K562 (cell line): Measurements from ENCODE around the gene SCLY. TPM values are rescaled to one million over a fixed set of nuclear protein-coding genes. Genes with fewer than 3 reads are reported as not detected.

Experiments
- ATAC-seq: fragments of 200-7000 bp; cut with Tn5 transposase; 3 replicates; pipeline ENCODE4 v1.9.1; 2020; ENCODE audit warnings: moderate library complexity
- BruUV-seq: library from RNA; stranded (reverse); fragments of 400-500 nt; replicated peaks from 2 replicates; lab custom pipeline; 2021; lab: Mats Ljungman, UMichigan
- CTCF ChIA-PET: fragments of 300-600 bp; formaldehyde crosslinking; extraction: SDS; loops from one replicate; lab custom pipeline; 2021; ENCODE audit warnings: low intra/inter-chr PET ratio; lab: Yijun Ruan, JAX
- POLR2A ChIA-PET: fragments of 300-600, 350-650 bp; sonication (Branson Sonifier 250); formaldehyde crosslinking; extraction: SDS; loops from one replicate; lab custom pipeline; 2021; ENCODE audit warnings: antibody characterized with exemption, inconsistent platforms; lab: Yijun Ruan, JAX
- DNase-seq, 4 experiments: peaks; one replicate each; pipeline versions ENCODE4 v3.0.0 to v3.0.0-alpha.2; 2011 to 2018; ENCODE audit warnings: low spot score in 3 of 4, mixed read lengths in 3 of 4; ENCODE audit errors: extremely low read depth in 1 of 4
- FAIRE-seq: peaks from 2 replicates; lab custom pipeline; 2011; peaks lifted over from hg19 to GRCh38; lab: Jason Lieb, UNC
- H2AFZ ChIP-seq: 2 replicates; pipeline ENCODE4 v1.6.0; 2011; ENCODE audit warnings: low read depth, low read length, control low read depth, inconsistent platforms
- H3K27ac ChIP-seq: fragments of 200-600 bp; 3 replicates; pipeline ENCODE4 v1.8.0; 2011; ENCODE audit warnings: low read depth, mild to moderate bottlenecking, control low read depth, inconsistent platforms, low read length, moderate library complexity, mixed read lengths; ENCODE audit errors: extremely low read depth
- H3K27me3 ChIP-seq, 2 experiments: fragments of 300-600 bp in 1 of 2; 2 replicates in 1 of 2; 3 replicates in 1 of 2; pipeline versions ENCODE4 v1.6.0 to v1.8.0; 2011; ENCODE audit warnings: inconsistent platforms in 2 of 2, low read length in 2 of 2, mild to moderate bottlenecking in 1 of 2, mixed read lengths in 1 of 2, moderate library complexity in 1 of 2; ENCODE audit not compliant: control insufficient read depth in 2 of 2, insufficient read depth in 2 of 2
- H3K36me3 ChIP-seq: fragments of 300-600 bp; 3 replicates; pipeline ENCODE4 v1.8.0; 2011; ENCODE audit warnings: mild to moderate bottlenecking, low read length, inconsistent platforms; ENCODE audit not compliant: control insufficient read depth, insufficient read depth
- H3K4me1 ChIP-seq, 2 experiments: fragments of 200-600 bp in 1 of 2; replicated peaks in 1 of 2; 2 replicates in 1 of 2; 3 replicates in 1 of 2; pipeline versions ENCODE4 v1.5.1 to v1.8.0; 2011; ENCODE audit warnings: inconsistent platforms in 2 of 2, low read length in 2 of 2, mild to moderate bottlenecking in 1 of 2, mixed read lengths in 1 of 2, moderate library complexity in 1 of 2; ENCODE audit not compliant: control insufficient read depth in 2 of 2, insufficient read depth in 2 of 2
- H3K4me2 ChIP-seq: 2 replicates; pipeline ENCODE4 v1.6.1; 2011; ENCODE audit warnings: low read length, control low read depth, inconsistent platforms, mixed read lengths; ENCODE audit not compliant: insufficient read depth
- H3K4me3 ChIP-seq: fragments of 200-600 bp; sonication (generic), shearing (Covaris generic); 2 replicates; pipeline ENCODE4 v1.5.1; 2016; ENCODE audit warnings: control low read depth, inconsistent platforms
- H3K79me2 ChIP-seq: fragments of 200-600 bp; 3 replicates; pipeline ENCODE4 v1.8.0; 2011; ENCODE audit warnings: low read length, inconsistent platforms; ENCODE audit not compliant: control insufficient read depth, insufficient read depth
- H3K9ac ChIP-seq, 2 experiments: 2 replicates each; pipeline versions ENCODE4 v1.6.0 to v1.6.1; 2011; ENCODE audit warnings: low read depth in 2 of 2, low read length in 2 of 2, control low read depth in 1 of 2, inconsistent platforms in 1 of 2, mild to moderate bottlenecking in 1 of 2, mixed read lengths in 1 of 2; ENCODE audit not compliant: insufficient read depth in 1 of 2
- H3K9me1 ChIP-seq: one replicate; pipeline ENCODE4 v1.6.0; 2011; ENCODE audit warnings: inconsistent platforms, mild to moderate bottlenecking, low read length, moderate library complexity; ENCODE audit not compliant: control insufficient read depth, insufficient read depth
- H3K9me3 ChIP-seq: replicated peaks from 2 replicates; pipeline ENCODE4 v1.5.1; 2011; ENCODE audit warnings: low read depth, low read length, inconsistent platforms; ENCODE audit not compliant: control insufficient read depth, insufficient read depth
- H4K20me1 ChIP-seq: replicated peaks from 2 replicates; pipeline ENCODE4 v1.6.1; 2011; ENCODE audit warnings: low read length, inconsistent platforms, mixed read lengths; ENCODE audit not compliant: control insufficient read depth, insufficient read depth
- ATF1 ChIP-seq, 2 experiments: fragments of 450-650 bp in 1 of 2; IDR thresholded peaks; 2 replicates each; pipeline ENCODE4 v1.6.1; 2016; ENCODE audit warnings: missing compliant biosample characterization in 1 of 2, missing genetic modification characterization in 1 of 2
- CEBPB ChIP-seq: fragments of 450-650 bp; IDR thresholded peaks from 2 replicates; pipeline ENCODE4 v1.6.1; 2016; ENCODE audit warnings: missing genetic modification characterization, missing compliant biosample characterization
- CEBPG ChIP-seq, 3 experiments: fragments of 200-800 bp in 1 of 3; sonication (Bioruptor generic) in 1 of 3; sonication (generic) in 1 of 3; formaldehyde crosslinking in 1 of 3; IDR thresholded peaks in 2 of 3; conservative IDR thresholded peaks in 1 of 3; 2 replicates each; pipeline versions ENCODE4 v1.6.1 to v1.8.0; 2016 to 2022; ENCODE audit warnings: missing compliant biosample characterization in 2 of 3, missing genetic modification characterization in 2 of 3, mild to moderate bottlenecking in 1 of 3, missing genetic modification reagents in 1 of 3
- MCM5 ChIP-seq: fragments of 450-650 bp; IDR thresholded peaks from 2 replicates; pipeline ENCODE4 v1.6.1; 2016; ENCODE audit warnings: low read depth
- MEIS2 ChIP-seq: fragments of 450-650 bp; IDR thresholded peaks from 2 replicates; pipeline ENCODE4 v1.6.1; 2014; ENCODE audit warnings: mild to moderate bottlenecking; ENCODE audit not compliant: partially characterized antibody
- POLR2AphosphoS5 ChIP-seq: IDR thresholded peaks from 2 replicates; pipeline ENCODE4 v1.6.1; 2011; ENCODE audit warnings: mild to moderate bottlenecking, low read depth, low read length, moderate library complexity; ENCODE audit not compliant: control insufficient read depth, insufficient read depth
- SRF ChIP-seq, 2 experiments: fragments of 250-450, 450-650 bp in 1 of 2; sonication (Bioruptor Pico) in 1 of 2; sonication (generic) in 1 of 2; formaldehyde crosslinking; IDR thresholded peaks; 2 replicates each; pipeline versions ENCODE4 v1.5.0 to v1.5.1; 2020 to 2022; ENCODE audit warnings: mild to moderate bottlenecking in 1 of 2, missing genetic modification reagents in 1 of 2
- ZNF584 ChIP-seq: fragments of 200-800 bp; sonication (Bioruptor generic); IDR thresholded peaks from 2 replicates; pipeline ENCODE4 v1.6.1; 2016; ENCODE audit warnings: low read depth, mild to moderate bottlenecking, missing genetic modification characterization, missing compliant biosample characterization
- WGBS: fragments of 100-300 bp; shearing (Covaris generic); methylation state at CpG from one replicate; pipeline ENCODE4 v1.1.6; 2016; ENCODE audit warnings: low coverage, mixed read lengths; ENCODE audit not compliant: insufficient coverage; ENCODE audit errors: missing lambda C conversion rate; 5-methylcytosine and 5-hydroxymethylcytosine counted together
- in situ Hi-C: fragments of 300-500 bp; cut with MboI; formaldehyde crosslinking; loops from 4 replicates; pipeline ENCODE4 v1.15.0; 2018; ENCODE audit warnings: inconsistent platforms, mixed read lengths
- intact Hi-C: fragments of 100-400 bp; cut with micrococcal nuclease; formaldehyde crosslinking; loops from 2 replicates; pipeline ENCODE4 v1.14.2; 2022
- polyA plus RNA-seq, 8 experiments: library from polyadenylated mRNA; depleted of rRNA in 4 of 8; stranded (reverse) in 5 of 8; unstranded in 3 of 8; fragments of >200 nt; fragmentation: Nextera tagmentation in 2 of 8; fragmentation: Illumina TruSeq in 1 of 8; extraction: Ambion mirVana in 2 of 8; extraction: Trizol in 1 of 8; gene quantifications; 2 replicates each; pipeline versions ENCODE4 v1.2.1 to v1.2.3, GENCODE V29; 2011 to 2014; ENCODE audit warnings: inconsistent platforms in 1 of 8, missing spikeins in 1 of 8
- total RNA-seq, 7 experiments: library from RNA; depleted of rRNA in 6 of 7; stranded (reverse); fragments of >200 nt in 6 of 7; fragmentation: Illumina TruSeq in 2 of 7; extraction: Trizol in 2 of 7; gene quantifications; 2 replicates each; pipeline versions ENCODE4 v1.2.1 to v1.2.3, GENCODE V29; 2011 to 2021; ENCODE audit warnings: low replicate concordance in 1 of 7
- TF ChIP-seq, protein P1 (sequence below), 2 experiments: fragments of 450-650 bp in 1 of 2; sonication (generic) in 1 of 2; formaldehyde crosslinking in 1 of 2; IDR thresholded peaks in 1 of 2; conservative IDR thresholded peaks in 1 of 2; 2 replicates each; pipeline versions ENCODE4 v1.6.1 to v1.8.1; 2016 to 2023; ENCODE audit warnings: mild to moderate bottlenecking in 2 of 2, moderate library complexity in 2 of 2, inconsistent platforms in 1 of 2, missing genetic modification reagents in 1 of 2
- TF ChIP-seq, protein P2 (sequence below), 2 experiments: fragments of 200-800 bp in 1 of 2; sonication (Bioruptor generic) in 1 of 2; sonication (generic) in 1 of 2; formaldehyde crosslinking in 1 of 2; IDR thresholded peaks in 1 of 2; conservative IDR thresholded peaks in 1 of 2; 2 replicates each; pipeline versions ENCODE4 v1.5.0 to v1.6.1; 2016 to 2020; ENCODE audit warnings: missing compliant biosample characterization in 1 of 2, missing genetic modification characterization in 1 of 2, missing genetic modification reagents in 1 of 2
- TF ChIP-seq, protein P3 (sequence below): fragments of 450-650 bp; IDR thresholded peaks from 2 replicates; pipeline ENCODE4 v1.6.1; 2016; ENCODE audit warnings: borderline replicate concordance
- TF ChIP-seq, protein P4 (sequence below): fragments of 250-450 bp; sonication (Bioruptor Pico); IDR thresholded peaks from 2 replicates; pipeline ENCODE4 v1.8.0; 2022; ENCODE audit warnings: inconsistent platforms

The SCLY gene
- total and polyA plus RNA-seq, 9 of the 15 experiments (the other 6 are each of a cell fraction or from before 2014, with no cell fraction given) = 2.6 to 32.2 (median 21.1) TPM

DNA sequence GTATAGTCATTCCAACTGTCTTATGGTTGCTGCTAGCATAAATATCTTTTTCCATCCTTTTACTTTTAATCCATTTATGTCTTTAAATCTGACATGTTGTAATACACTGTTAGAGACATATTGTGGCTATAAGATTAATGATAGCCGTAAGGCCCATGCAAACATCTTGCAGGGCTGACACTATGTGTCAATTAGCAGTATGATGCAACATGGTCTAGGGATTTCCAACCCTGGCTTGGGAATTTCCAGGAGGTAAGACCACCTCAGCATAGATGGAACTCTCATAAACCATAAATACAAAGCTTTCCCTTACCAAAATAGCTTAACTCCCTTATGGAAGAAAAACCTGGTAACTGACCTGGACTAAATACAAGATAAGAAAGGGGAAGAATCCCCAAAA is 16.5 kb downstream of the SCLY start:
- no TSS peak for BruUV-seq
- ChIA-PET POLR2A (interaction anchor here (0.7 kb wide), 1 partner anchor 14 kb away, joined by 3 read pairs; no protein-coding TSS in a partner anchor), CTCF (no interaction called here)
- intact Hi-C loops (no loop called here), in situ Hi-C loops (no loop called here)
- Histone ChIP-seq H4K20me1 (no peaks in the 10 kb centered on the region), H2AFZ (no peak overlapping the region), H3K4me1 (peaks cover 0 to 5% of the 10 kb centered on the region in 2 experiments; a peak in 1 of 5 replicates), H3K4me3 (no peak overlapping the region), H3K9me3 (no peaks in the 10 kb centered on the region), H3K9me1 (no peaks in the 10 kb centered on the region), H3K4me2 (no peak overlapping the region), H3K27me3 (no peaks in the 10 kb centered on the region), H3K9ac (no peak overlapping the region), H3K79me2 (peaks cover 2% of the 10 kb centered on the region; the same call in 2 of the 3 replicates), H3K36me3 (peaks cover 65% of the 10 kb centered on the region), H3K27ac (no peak overlapping the region; the same call in 2 of the 3 replicates)
- ATAC-seq (peak; percentile 72), DNase-seq (no peak), FAIRE-seq (no peak)
- whole genome bisulfite sequencing = 60% methylated on average over 1 of the region's 1 CpG
- TF ChIP-seq CEBPB (tag) (peak; percentile 36; the same call in 1 of the 2 replicates), ATF1 (CRISPR knock-in tag; IDR thresholded peaks at IDR 0.05) (no peak), ATF1 (tag; IDR thresholded peaks at IDR 0.05) (no peak), ZNF584 (CRISPR knock-in tag) (0 out of 2 replicates have a peak, but pooled peaks have one; percentile 30), MCM5 (no peak), MEIS2 (peak; percentile 77), CEBPG (CRISPR knock-in tag; IDR thresholded peaks at IDR 0.05) (peak; percentile 79), CEBPG (tag; conservative IDR thresholded peaks at IDR 0.05 in 1 of 2, IDR thresholded peaks at IDR 0.05 in 1 of 2) (peak; percentile 89 to 90), POLR2AphosphoS5 (no peak), SRF (CRISPR knock-in tag; IDR thresholded peaks at IDR 0.05) (no peak)
- TF ChIP-seq, protein P1, sequence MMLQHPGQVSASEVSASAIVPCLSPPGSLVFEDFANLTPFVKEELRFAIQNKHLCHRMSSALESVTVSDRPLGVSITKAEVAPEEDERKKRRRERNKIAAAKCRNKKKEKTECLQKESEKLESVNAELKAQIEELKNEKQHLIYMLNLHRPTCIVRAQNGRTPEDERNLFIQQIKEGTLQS (IDR thresholded peaks at IDR 0.05) = peak; percentile 76; the same call in 1 of the 2 replicates
- TF ChIP-seq, protein P1 (CRISPR knock-in tag; conservative IDR thresholded peaks at IDR 0.05) = no peak
- TF ChIP-seq, protein P2, sequence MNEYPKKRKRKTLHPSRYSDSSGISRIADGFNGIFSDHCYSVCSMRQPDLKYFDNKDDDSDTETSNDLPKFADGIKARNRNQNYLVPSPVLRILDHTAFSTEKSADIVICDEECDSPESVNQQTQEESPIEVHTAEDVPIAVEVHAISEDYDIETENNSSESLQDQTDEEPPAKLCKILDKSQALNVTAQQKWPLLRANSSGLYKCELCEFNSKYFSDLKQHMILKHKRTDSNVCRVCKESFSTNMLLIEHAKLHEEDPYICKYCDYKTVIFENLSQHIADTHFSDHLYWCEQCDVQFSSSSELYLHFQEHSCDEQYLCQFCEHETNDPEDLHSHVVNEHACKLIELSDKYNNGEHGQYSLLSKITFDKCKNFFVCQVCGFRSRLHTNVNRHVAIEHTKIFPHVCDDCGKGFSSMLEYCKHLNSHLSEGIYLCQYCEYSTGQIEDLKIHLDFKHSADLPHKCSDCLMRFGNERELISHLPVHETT (CRISPR knock-in tag; conservative IDR thresholded peaks at IDR 0.05 in 1 of 2, IDR thresholded peaks at IDR 0.05 in 1 of 2) = no peak
- TF ChIP-seq, protein P3, sequence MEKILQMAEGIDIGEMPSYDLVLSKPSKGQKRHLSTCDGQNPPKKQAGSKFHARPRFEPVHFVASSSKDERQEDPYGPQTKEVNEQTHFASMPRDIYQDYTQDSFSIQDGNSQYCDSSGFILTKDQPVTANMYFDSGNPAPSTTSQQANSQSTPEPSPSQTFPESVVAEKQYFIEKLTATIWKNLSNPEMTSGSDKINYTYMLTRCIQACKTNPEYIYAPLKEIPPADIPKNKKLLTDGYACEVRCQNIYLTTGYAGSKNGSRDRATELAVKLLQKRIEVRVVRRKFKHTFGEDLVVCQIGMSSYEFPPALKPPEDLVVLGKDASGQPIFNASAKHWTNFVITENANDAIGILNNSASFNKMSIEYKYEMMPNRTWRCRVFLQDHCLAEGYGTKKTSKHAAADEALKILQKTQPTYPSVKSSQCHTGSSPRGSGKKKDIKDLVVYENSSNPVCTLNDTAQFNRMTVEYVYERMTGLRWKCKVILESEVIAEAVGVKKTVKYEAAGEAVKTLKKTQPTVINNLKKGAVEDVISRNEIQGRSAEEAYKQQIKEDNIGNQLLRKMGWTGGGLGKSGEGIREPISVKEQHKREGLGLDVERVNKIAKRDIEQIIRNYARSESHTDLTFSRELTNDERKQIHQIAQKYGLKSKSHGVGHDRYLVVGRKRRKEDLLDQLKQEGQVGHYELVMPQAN = no peak
- TF ChIP-seq, protein P4, sequence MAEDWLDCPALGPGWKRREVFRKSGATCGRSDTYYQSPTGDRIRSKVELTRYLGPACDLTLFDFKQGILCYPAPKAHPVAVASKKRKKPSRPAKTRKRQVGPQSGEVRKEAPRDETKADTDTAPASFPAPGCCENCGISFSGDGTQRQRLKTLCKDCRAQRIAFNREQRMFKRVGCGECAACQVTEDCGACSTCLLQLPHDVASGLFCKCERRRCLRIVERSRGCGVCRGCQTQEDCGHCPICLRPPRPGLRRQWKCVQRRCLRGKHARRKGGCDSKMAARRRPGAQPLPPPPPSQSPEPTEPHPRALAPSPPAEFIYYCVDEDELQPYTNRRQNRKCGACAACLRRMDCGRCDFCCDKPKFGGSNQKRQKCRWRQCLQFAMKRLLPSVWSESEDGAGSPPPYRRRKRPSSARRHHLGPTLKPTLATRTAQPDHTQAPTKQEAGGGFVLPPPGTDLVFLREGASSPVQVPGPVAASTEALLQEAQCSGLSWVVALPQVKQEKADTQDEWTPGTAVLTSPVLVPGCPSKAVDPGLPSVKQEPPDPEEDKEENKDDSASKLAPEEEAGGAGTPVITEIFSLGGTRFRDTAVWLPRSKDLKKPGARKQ = no peak
